ENCODE measurements around the gene C16orf86.
A peak's percentile ranks its signal among the peaks of the same experiment; 100 is the strongest.
"Not testable (repeated sequence)": the region's sequence is repeated elsewhere in the genome, so short reads cannot be mapped to it uniquely, and the experiment has no call there.

C16orf86 gene

GRCh38 chr16:67668495-67669157 lies 2.0 kb downstream of the C16orf86 start:
- peak in 1 of 2 donors; percentile 31 for DNase-seq

GRCh38 chr16:67669499-67670101 lies 3.0 kb downstream of the C16orf86 start:
- no peak for DNase-seq

GRCh38 chr16:67672306-67672705 lies 5.7 kb downstream of the C16orf86 start:
- no peak for DNase-seq

DNA sequence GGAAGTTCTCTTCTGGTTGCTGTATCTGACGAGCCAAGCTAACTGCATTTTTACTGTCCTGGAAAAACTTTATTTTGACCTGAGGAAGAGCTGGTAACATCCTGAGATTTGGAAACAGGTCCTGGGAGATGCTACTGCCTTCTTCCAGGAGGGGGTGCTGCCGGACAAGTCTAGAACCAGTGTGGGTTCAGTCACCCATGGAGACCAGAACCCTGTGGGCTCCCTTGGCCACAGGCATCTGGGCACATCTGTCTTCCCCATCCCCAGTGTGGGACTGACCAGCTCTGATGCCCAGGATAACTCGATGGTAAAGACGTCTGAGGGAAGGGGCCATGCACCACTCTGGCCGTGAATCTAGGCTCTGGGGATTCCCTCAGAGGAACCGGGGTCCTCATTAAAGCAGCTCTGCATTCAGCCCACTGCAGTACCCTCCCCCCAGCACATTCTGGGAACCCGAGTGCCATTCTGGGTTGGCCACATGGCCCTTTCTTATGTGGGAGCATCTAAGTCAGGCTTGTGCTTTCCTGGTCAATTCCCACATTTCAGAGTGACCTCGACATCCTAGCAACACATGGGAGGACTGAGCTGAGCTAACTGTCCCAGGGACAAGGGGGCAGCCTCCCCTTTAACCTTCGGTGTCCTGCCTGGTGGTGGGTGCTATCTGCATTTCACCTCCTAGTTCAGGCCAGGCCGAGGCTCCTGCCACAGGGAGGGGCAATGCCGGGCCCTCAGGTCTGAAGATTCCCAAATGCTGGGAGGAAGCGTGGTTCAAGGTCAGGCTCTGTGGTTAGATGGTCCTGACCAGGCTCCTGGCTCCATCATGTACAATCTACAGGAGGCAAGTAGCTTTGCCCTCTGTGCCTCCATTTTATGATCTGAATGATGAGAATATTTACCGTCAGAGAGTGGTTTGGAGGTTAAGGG lies 6.4 kb downstream of the C16orf86 start:
- peak; percentile 61 to 67 for DNase-seq

- DNase-seq, result peak in 1 of 2 donors; percentile 35
Measured at GRCh38 chr16:67673712-67674580, 7.3 kb downstream of the C16orf86 start.

DNA sequence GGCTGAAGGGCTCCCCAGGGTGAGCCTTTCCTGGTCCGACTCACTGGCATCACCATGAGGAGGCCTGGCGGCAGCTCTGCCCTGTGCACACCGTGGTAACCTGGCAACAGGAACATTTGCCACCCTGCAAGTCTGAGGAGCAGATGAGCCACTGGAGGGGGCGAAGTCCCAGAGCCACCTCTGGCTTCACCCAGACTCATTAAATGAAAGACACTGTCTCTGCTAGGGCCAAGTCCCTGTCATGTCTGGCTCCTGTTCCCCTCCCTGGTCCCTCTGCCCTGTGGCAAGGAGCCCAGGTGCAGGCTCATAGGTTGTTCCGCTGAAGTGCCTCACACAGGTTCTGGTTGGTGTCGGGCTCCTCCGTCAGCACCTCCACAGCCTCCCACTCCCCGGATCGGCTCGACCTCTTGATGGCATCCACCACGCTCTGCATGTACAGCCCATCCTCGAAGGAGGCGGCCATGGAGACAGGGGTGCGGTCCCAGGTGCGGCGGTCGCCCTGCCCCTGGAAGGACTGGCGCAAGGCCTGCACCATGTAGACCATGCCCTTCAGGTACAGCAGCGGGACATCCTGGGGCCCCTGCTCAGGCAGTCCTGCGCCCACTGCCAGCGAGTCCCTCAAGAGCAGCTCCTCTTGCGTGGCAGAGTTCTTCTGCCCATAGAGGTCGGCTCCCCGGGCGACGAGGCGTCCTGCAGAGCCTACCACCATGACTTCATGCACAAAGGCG lies 8.4 kb downstream of the C16orf86 start:
- no peak for DNase-seq

GRCh38 chr16:67675579-67675935 lies 8.9 kb downstream of the C16orf86 start:
- no peak for DNase-seq

GRCh38 chr16:67675999-67676398 lies 9.4 kb downstream of the C16orf86 start:
- no peak for DNase-seq

- no peak for DNase-seq
Measured at GRCh38 chr16:67676516-67676915, 9.9 kb downstream of the C16orf86 start.

DNA sequence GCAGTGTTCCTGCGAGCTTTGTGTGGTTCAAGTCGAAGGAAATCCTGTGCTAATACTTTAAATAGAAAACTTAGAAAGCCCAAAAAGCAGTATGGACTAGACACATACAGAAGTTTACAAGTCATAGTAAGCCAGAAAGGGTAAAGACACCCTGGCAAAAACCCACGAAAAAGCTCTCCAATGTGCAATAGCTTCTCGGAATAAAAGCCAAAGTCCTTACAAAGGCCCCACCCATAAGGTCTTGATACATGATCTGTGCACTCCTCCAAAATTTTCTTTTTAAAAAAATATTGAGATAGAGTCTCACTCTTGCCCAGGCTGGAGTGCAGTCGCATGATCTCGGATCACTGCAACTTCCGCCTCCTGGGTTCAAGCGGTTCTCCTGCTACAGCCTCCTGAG lies 10.3 kb downstream of the C16orf86 start:
- no peak for DNase-seq

DNA sequence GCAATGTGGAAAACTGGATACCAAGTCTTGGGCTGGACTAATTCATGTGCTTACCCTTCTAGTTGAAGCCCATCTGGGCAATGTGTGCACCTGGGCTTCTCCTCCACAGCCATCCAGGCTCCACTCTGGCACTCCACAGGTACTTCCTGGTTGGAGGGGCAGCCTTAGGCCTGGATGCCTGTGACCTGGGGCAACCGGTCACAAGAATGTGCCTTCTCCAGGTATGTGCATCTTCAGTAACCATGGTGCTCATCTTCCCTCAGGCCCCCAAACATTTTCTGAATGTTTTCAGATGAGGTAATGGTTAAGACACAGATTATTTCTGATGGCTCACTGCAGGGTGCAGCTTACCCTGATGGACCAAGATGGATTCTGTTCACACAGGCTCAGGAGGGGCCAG lies 11.1 kb downstream of the C16orf86 start:
- no peak for DNase-seq

- DNase-seq, result no peak
Measured at GRCh38 chr16:67678354-67679023, 11.9 kb downstream of the C16orf86 start.

- DNase-seq, result no peak
Measured at GRCh38 chr16:67679935-67680897, 13.6 kb downstream of the C16orf86 start.

- no peak for DNase-seq
Measured at GRCh38 chr16:67683767-67684166, 17.2 kb downstream of the C16orf86 start.

- DNase-seq, result no peak
Measured at GRCh38 chr16:67685388-67686112, 18.9 kb downstream of the C16orf86 start.

DNA sequence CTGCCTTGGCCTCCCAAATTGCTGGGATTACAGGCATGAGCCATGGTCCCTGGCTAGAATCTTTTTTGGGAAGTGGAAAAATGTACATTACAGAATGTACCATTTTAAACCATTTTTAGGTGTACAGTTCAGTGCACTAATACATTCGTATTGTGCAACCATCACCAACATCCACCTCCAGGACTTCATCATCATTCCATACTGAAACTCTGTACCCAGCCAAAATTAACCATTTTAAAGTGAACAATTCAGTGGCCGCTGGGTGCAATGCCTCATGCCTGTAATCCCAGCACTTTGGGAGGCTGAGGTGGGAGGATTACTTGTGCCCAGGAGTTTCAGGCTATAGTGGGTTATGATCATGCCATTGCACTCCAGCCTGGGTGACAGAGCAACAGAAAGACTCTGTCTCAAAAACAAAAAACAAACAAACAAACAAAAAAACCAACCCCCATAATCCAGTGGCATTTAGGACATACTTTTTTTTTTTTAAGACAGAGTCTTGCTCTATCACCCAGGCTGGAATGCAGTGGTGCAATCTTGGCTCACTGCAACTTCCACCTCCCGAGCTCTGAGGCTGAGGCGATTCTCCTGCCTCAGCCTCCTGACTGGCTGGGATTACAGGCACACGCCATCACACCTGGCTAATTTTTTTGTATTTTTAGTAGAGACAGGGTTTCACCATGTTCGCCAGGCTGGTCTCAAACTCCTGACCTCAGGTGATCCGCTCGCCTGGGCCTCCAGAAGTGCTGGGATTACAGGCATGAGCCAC lies 27.1 kb downstream of the C16orf86 start:
- DNase-seq, result not testable (repeated sequence)

DNA sequence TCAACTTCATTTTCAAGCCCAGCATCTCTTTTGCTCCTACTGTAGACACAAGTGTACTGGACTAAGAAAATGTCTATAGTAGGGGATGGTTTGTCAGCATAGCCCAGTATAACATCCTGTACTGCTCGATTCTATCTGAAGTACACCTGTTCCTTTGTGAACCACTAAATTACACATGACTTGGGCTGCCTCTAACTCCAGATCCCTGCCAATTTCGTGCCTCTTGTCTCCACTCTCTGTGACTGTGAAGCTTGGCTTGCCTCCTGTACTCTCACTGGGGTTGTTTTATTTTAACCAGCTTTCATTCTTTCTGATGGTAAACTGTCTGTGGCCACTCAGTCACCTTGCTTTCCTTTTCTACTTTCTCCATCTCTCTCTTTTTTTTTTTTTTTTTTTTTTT lies 28.0 kb downstream of the C16orf86 start:
- DNase-seq, result no peak

DNA sequence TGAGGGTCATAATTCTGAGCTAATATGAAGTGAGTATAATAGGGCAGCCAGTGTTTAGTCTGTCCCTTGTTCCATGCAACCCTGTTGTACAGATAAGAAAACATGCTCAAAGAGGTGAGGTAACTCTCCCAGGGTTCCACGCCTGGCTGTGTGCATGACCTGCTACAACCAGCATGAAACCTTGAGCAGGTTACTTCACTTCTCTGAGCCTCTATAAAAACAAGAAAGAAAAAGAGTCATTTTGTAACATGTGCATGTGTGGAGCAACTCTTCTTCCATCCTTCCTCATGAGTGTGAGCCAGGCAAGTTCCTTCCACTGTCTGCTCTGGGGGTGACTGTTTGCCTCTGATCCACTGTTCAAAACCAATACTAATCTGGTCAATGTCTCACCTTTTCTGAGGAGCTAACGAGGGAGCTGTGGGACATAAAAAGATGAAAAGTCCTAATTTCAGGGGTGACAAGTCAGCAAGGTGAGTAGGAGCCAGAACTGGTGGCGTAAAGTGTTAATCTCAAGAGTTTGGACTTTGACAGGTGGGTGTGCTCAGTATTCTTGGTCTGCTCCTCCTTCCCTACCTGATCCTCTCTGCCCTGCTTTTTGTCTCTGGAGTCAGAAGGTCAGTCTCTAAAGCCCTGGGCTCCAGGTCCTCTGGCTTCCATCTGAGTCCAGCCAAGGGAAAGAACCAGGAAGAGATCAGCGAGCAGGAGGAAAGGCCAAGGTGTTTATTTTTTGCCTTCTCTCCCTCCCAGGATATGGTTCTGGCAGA lies 31.0 kb downstream of the C16orf86 start:
- DNase-seq, result no peak

All from CD4-positive, alpha-beta T cell treated with Interleukin-4 for 1 hour (primary cell).